ENCODE data around the gene S100G.

DNA sequence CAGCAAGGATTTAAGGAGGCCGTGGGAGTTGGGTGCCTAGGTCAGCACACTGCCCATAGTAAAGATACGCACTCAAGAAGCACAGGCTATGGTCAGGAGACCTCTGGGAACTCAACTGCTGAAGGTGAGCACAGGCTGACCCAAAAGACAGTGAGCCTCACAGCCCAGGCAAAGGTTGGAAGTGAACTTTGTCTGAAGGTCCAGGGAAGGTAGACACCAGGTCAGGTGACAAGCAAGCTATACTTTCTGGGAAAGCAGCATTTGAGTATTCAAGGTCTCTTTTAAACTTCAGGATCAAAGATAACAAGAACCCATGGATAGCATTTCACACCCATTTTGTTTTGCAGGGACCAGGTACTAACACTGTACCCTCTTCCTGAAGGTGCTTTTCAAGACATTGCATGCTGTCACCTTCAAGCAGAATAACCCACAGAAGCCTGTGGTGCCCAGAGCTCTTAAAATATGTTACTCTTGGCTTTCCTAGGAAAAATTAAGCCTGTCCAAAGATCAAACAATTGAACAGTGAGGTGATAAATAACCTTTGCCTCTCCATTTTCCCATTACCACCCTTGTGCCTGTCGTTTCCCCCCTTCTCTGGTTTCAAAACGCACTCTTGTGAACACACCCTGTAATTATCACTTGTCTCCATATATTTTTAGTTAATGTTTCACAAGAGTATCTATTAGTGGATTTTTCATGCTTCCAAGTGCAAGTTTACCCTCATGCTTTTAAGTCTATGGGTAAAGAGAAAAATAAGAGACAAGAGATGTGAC lies 3.4 kb upstream of the S100G start:
- TF ChIP-seq, protein P1, sequence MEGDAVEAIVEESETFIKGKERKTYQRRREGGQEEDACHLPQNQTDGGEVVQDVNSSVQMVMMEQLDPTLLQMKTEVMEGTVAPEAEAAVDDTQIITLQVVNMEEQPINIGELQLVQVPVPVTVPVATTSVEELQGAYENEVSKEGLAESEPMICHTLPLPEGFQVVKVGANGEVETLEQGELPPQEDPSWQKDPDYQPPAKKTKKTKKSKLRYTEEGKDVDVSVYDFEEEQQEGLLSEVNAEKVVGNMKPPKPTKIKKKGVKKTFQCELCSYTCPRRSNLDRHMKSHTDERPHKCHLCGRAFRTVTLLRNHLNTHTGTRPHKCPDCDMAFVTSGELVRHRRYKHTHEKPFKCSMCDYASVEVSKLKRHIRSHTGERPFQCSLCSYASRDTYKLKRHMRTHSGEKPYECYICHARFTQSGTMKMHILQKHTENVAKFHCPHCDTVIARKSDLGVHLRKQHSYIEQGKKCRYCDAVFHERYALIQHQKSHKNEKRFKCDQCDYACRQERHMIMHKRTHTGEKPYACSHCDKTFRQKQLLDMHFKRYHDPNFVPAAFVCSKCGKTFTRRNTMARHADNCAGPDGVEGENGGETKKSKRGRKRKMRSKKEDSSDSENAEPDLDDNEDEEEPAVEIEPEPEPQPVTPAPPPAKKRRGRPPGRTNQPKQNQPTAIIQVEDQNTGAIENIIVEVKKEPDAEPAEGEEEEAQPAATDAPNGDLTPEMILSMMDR (IDR thresholded peaks at IDR 0.05) = no peak
- TF ChIP-seq POLR2A (IDR thresholded peaks at IDR 0.05) (no peak), EP300 (IDR thresholded peaks at IDR 0.05) (no peak)

Data from sigmoid colon (tissue), 4 donors.